Esophagus (tissue), 2 donors: ENCODE results near the gene TIMM17A. TPM values are rescaled to one million over a fixed set of nuclear protein-coding genes. Genes with fewer than 3 reads are reported as not detected.

Experiments used
- H3K27ac ChIP-seq, 2 donors: one replicate each; pipeline ENCODE4 v1.5.1; 2013; ENCODE audit warnings: low read depth in 2 of 2, mild to moderate bottlenecking in 2 of 2, inconsistent platforms in 1 of 2, low read length in 1 of 2, moderate library complexity in 1 of 2
- H3K27me3 ChIP-seq, 2 donors: one replicate each; pipeline ENCODE4 v1.6.1; 2013; ENCODE audit warnings: low read length in 2 of 2, control low read depth in 1 of 2, mild to moderate bottlenecking in 1 of 2; ENCODE audit not compliant: insufficient read depth in 2 of 2, control insufficient read depth in 1 of 2
- H3K36me3 ChIP-seq, 2 donors: one replicate each; pipeline ENCODE4 v1.6.1; 2013; ENCODE audit warnings: low read length in 1 of 2; ENCODE audit not compliant: control insufficient read depth in 2 of 2, insufficient read depth in 2 of 2
- H3K4me1 ChIP-seq, 2 donors: one replicate each; pipeline ENCODE4 v1.6.1; 2013; ENCODE audit warnings: low read length in 1 of 2; ENCODE audit not compliant: control insufficient read depth in 2 of 2, insufficient read depth in 2 of 2
- H3K4me3 ChIP-seq, 2 donors: one replicate each; pipeline ENCODE4 v1.5.1; 2013; ENCODE audit warnings: low read length in 2 of 2, mild to moderate bottlenecking in 2 of 2, low read depth in 1 of 2, moderate library complexity in 1 of 2
- H3K9me3 ChIP-seq, 2 donors: one replicate each; pipeline ENCODE4 v1.6.1; 2013; ENCODE audit warnings: mild to moderate bottlenecking in 2 of 2, low read depth in 1 of 2, low read length in 1 of 2, moderate library complexity in 1 of 2; ENCODE audit not compliant: control insufficient read depth in 2 of 2, insufficient read depth in 1 of 2
- WGBS, 2 donors: extraction: QIAGEN DNeasy Blood & Tissue Kit; methylation state at CpG; one replicate each; pipeline ENCODE4 v1.1.7; 2013; 5-methylcytosine and 5-hydroxymethylcytosine counted together
- polyA plus RNA-seq, 2 donors: library from polyadenylated mRNA; stranded (reverse); fragments of 200-250 nt; gene quantifications; one replicate each; pipeline ENCODE4 v1.2.3, GENCODE V29; 2013
- donor health status: healthy with polysubstance abuse.
- donor health status: Bipolar disorder and iron deficiency.

Gene TIMM17A
- 10 to 100 TPM; 21.7 to 37.4 TPM for polyA plus RNA-seq

GRCh38 chr1:201955009-201955728, at the start of gene TIMM17A:
Gene TIMM17A, plus strand, starts transcription at chr1:201955503. Its CDS starts 24 bp downstream, at chr1:201955527.
- Histone ChIP-seq H3K36me3 (peaks cover 0 to 8% of the 10 kb centered on the region in 2 donors), H3K4me1 (no peaks in the 10 kb centered on the region), H3K27me3 (no peaks in the 10 kb centered on the region), H3K9me3 (no peaks in the 10 kb centered on the region), H3K4me3 (peak within 1 kb of the TSS; percentile 88 to 97), H3K27ac (peak within 1 kb of the TSS; percentile 67 to 93)
- 0 to 1% methylated on average over 43 of the region's 43 CpGs for WGBS, 2 donors

GRCh38 chr1:201906336-201906735, 49.0 kb upstream of the TIMM17A start:
- Histone ChIP-seq H3K27me3 (no peaks in the 10 kb centered on the region), H3K4me3 (no peak overlapping the region), H3K36me3 (no peaks in the 10 kb centered on the region), H3K4me1 (peaks cover 3 to 5% of the 10 kb centered on the region in 2 donors), H3K27ac (peak overlapping the region; percentile 56 to 81), H3K9me3 (no peaks in the 10 kb centered on the region)
- WGBS, 2 donors: 83% methylated on average over 3 of the region's 3 CpGs

- peak overlapping the region; percentile 61 to 70 for H3K27ac ChIP-seq
- H3K4me1 ChIP-seq: peaks cover 3 to 5% of the 10 kb centered on the region in 2 donors
- 81 to 85% methylated on average over 6 of the region's 6 CpGs for WGBS, 2 donors
- H3K27me3 ChIP-seq: no peaks in the 10 kb centered on the region
- no peaks in the 10 kb centered on the region for H3K9me3 ChIP-seq
- H3K4me3 ChIP-seq: no peak overlapping the region
- no peaks in the 10 kb centered on the region for H3K36me3 ChIP-seq
Observed at GRCh38 chr1:201907621-201908020, 47.7 kb upstream of the TIMM17A start.

GRCh38 chr1:201911826-201912571, 43.3 kb upstream of the TIMM17A start:
- Histone ChIP-seq H3K4me3 (no peak overlapping the region), H3K27ac (peak overlapping the region; percentile 17 to 52), H3K27me3 (no peaks in the 10 kb centered on the region), H3K4me1 (peaks cover 0 to 3% of the 10 kb centered on the region in 2 donors), H3K9me3 (no peaks in the 10 kb centered on the region), H3K36me3 (no peaks in the 10 kb centered on the region)
- 66 to 72% methylated on average over 4 of the region's 4 CpGs for WGBS, 2 donors

GRCh38 chr1:201912832-201913231, 42.5 kb upstream of the TIMM17A start:
- no peaks in the 10 kb centered on the region for H3K36me3 ChIP-seq
- peak overlapping the region; percentile 29 to 51 for H3K27ac ChIP-seq
- H3K9me3 ChIP-seq: no peaks in the 10 kb centered on the region
- H3K4me3 ChIP-seq: no peak overlapping the region
- no peaks in the 10 kb centered on the region for H3K27me3 ChIP-seq
- 62 to 64% methylated on average over 5 of the region's 5 CpGs for WGBS, 2 donors
- H3K4me1 ChIP-seq: peaks cover 0 to 3% of the 10 kb centered on the region in 2 donors

- peak overlapping the region; percentile 60 to 76 for H3K27ac ChIP-seq
- no peaks in the 10 kb centered on the region for H3K36me3 ChIP-seq
- no peaks in the 10 kb centered on the region for H3K9me3 ChIP-seq
- WGBS, 2 donors: 61 to 65% methylated on average over 14 of the region's 14 CpGs
- no peak overlapping the region for H3K4me3 ChIP-seq
- no peaks in the 10 kb centered on the region for H3K27me3 ChIP-seq
- peaks cover 0 to 5% of the 10 kb centered on the region in 2 donors for H3K4me1 ChIP-seq
Observed at GRCh38 chr1:201914456-201915235, 40.7 kb upstream of the TIMM17A start.

GRCh38 chr1:201916649-201917249, 38.6 kb upstream of the TIMM17A start:
- no peaks in the 10 kb centered on the region for H3K36me3 ChIP-seq
- peaks cover 0 to 5% of the 10 kb centered on the region in 2 donors for H3K4me1 ChIP-seq
- H3K27ac ChIP-seq: peak overlapping the region; percentile 76 to 83
- H3K9me3 ChIP-seq: no peaks in the 10 kb centered on the region
- no peak overlapping the region for H3K4me3 ChIP-seq
- 34 to 36% methylated on average over 11 of the region's 11 CpGs for WGBS, 2 donors
- no peaks in the 10 kb centered on the region for H3K27me3 ChIP-seq

- no peaks in the 10 kb centered on the region for H3K27me3 ChIP-seq
- H3K4me3 ChIP-seq: no peak overlapping the region
- no peaks in the 10 kb centered on the region for H3K9me3 ChIP-seq
- H3K27ac ChIP-seq: peak overlapping the region; percentile 83
- peaks cover 0 to 5% of the 10 kb centered on the region in 2 donors for H3K4me1 ChIP-seq
- no peaks in the 10 kb centered on the region for H3K36me3 ChIP-seq
- WGBS, 2 donors: 57 to 65% methylated on average over 7 of the region's 7 CpGs
Observed at GRCh38 chr1:201917362-201918033, 37.8 kb upstream of the TIMM17A start.
